Type B pancreatic cell (in vitro differentiated cells): ENCODE data around the gene HOXB7. TPM values are rescaled to one million over a fixed set of nuclear protein-coding genes. Genes with fewer than 3 reads are reported as not detected.

ENCODE experiments used
- DNase-seq: peaks from one replicate; pipeline ENCODE4 v3.0.0; 2021; ENCODE audit warnings: mixed read lengths; ENCODE audit not compliant: unreplicated experiment; ENCODE audit errors: extremely low spot score
- H3K27ac Mint-ChIP-seq: 2 replicates; pipeline ENCODE4 v1.8.0; 2021; ENCODE audit warnings: mild to moderate bottlenecking, mixed read lengths
- H3K27me3 Mint-ChIP-seq: 2 replicates; pipeline ENCODE4 v1.8.0; 2021; ENCODE audit warnings: mixed read lengths
- H3K36me3 Mint-ChIP-seq: 2 replicates; pipeline ENCODE4 v1.8.0; 2021; ENCODE audit warnings: mixed read lengths
- H3K4me1 Mint-ChIP-seq: one replicate; pipeline ENCODE4 v1.8.0; 2021; ENCODE audit warnings: mixed read lengths; ENCODE audit not compliant: unreplicated experiment
- H3K4me3 Mint-ChIP-seq: 2 replicates; pipeline ENCODE4 v1.8.0; 2021; ENCODE audit warnings: mild to moderate bottlenecking, mixed read lengths
- H3K9me3 Mint-ChIP-seq: 2 replicates; pipeline ENCODE4 v1.8.0; 2021; ENCODE audit warnings: mixed read lengths
- total RNA-seq: library from RNA; stranded (reverse); gene quantifications from 2 replicates; pipeline ENCODE4 v1.2.1, GENCODE V29; 2021; ENCODE audit warnings: low replicate concordance
- TF ChIP-seq, protein P1 (sequence below): fragments of 200-600 bp; sonication (generic); conservative IDR thresholded peaks from 2 replicates; pipeline ENCODE4 v1.5.0; 2021; ENCODE audit warnings: antibody characterized with exemption, mild to moderate bottlenecking

Gene HOXB7
- total RNA-seq, 1 donor from 2014 or later = 9.8 TPM

DNA sequence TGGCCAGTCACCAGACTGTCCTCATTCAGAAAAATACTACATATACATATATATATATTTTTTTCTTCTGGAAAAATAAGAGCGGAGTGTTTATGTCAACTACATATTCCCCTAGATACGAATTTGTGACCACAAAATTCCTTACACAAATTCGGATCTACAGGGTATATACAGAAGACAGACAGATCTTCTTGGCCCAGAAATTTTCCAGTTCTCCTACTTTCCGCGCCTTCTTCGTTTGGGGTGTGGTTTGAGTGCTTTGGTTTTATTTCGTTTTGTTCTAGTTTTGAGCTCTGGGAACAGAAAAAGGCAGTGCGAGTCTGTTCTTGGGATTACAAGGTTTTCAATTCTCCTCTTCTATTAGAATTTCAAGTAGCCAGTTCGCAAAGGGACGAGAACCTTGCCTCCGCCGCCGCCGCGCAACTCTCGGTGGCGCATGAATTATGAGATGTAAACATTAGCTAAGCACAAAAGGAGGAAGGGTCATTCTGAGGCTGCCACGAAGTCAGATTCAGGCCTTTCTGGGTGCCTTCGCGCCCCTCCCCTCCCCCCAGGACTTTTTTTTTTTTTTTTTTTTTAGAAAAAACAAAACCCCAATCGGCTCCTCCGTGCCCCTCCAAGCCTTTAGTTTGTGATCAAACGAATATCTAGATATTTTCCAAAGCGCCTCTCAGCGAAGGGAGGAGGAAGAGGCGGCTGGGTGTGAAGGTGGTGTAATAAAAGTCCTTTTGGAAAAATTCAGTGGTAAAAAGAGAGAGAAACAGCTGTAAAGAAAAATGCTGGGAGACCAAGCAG, 30.9 kb downstream of the HOXB7 start:
- TF ChIP-seq, protein P1, sequence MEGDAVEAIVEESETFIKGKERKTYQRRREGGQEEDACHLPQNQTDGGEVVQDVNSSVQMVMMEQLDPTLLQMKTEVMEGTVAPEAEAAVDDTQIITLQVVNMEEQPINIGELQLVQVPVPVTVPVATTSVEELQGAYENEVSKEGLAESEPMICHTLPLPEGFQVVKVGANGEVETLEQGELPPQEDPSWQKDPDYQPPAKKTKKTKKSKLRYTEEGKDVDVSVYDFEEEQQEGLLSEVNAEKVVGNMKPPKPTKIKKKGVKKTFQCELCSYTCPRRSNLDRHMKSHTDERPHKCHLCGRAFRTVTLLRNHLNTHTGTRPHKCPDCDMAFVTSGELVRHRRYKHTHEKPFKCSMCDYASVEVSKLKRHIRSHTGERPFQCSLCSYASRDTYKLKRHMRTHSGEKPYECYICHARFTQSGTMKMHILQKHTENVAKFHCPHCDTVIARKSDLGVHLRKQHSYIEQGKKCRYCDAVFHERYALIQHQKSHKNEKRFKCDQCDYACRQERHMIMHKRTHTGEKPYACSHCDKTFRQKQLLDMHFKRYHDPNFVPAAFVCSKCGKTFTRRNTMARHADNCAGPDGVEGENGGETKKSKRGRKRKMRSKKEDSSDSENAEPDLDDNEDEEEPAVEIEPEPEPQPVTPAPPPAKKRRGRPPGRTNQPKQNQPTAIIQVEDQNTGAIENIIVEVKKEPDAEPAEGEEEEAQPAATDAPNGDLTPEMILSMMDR = no peak
- Mint-ChIP-seq H3K27ac (peak overlapping the region; percentile 97), H3K4me3 (peak overlapping the region; percentile 91), H3K4me1 (peaks cover 42% of the 10 kb centered on the region), H3K9me3 (no peaks in the 10 kb centered on the region), H3K27me3 (peaks cover 76% of the 10 kb centered on the region), H3K36me3 (peaks cover 19% of the 10 kb centered on the region)
- no peak for DNase-seq

DNA sequence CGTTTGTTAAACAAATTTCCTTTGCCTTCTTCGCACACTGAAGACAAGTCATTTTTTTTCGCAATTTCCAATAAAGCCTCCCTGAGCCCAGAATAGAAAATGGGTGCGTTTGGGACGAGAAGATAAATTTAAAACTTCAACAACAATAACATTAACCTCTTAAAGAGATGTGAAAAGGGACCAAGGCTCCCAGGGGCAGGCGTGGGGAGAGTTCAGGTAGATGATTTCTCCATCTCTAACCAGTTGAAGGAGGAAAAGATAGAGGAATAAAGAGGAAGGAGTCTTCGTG, 31.4 kb downstream of the HOXB7 start:
- no peak for DNase-seq
- Mint-ChIP-seq H3K36me3 (peaks cover 18% of the 10 kb centered on the region), H3K9me3 (no peaks in the 10 kb centered on the region), H3K4me3 (peak overlapping the region; percentile 91), H3K4me1 (peaks cover 37% of the 10 kb centered on the region), H3K27me3 (peaks cover 76% of the 10 kb centered on the region), H3K27ac (peak overlapping the region; percentile 97)
- TF ChIP-seq, protein P1 = no peak

DNA sequence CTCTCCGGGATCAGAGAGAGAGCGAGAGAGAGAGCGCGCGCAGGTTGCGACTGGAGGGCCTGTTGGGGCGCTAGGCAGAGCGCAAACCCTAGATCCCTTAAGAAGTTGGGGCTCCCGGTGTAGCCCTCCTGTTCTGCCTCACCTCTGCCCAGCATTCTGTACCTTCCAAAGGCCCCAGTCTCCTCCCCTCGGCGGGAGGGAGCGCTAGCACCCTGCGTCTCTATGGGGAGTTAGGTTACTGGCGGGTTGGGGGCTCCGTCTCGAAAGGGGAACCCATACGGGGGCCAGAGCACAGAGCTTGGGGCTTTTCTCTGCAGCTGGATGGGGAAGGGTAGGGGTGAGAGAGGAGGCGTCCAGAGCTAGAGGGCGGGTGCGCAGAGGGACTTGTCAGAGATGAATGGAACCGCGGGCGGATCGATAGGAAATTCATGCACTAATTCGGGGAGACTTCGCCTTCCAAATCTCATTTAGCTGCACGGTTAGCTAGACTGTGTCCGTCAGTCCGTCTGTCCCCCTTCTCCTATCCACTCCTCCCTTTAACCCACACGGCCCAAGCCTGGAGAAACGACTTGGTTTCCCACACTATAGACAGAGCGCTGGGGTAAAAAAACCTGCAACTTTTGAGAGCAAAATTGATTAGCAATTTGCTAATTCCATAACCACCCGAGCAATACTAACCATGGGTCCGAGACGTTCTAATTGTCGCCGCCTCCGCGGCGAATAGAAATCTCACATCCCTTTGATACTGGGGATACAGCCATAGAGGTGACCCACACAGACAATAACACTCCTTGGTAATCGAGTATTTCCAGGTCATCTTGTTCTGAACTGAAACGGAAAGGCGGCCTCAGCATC, 32.0 kb downstream of the HOXB7 start:
- Mint-ChIP-seq H3K27ac (peak overlapping the region; percentile 97), H3K4me1 (peaks cover 37% of the 10 kb centered on the region), H3K4me3 (peak overlapping the region; percentile 91), H3K27me3 (peaks cover 74% of the 10 kb centered on the region), H3K9me3 (no peaks in the 10 kb centered on the region), H3K36me3 (peaks cover 14% of the 10 kb centered on the region)
- DNase-seq = no peak
- TF ChIP-seq, protein P1 = no peak

DNA sequence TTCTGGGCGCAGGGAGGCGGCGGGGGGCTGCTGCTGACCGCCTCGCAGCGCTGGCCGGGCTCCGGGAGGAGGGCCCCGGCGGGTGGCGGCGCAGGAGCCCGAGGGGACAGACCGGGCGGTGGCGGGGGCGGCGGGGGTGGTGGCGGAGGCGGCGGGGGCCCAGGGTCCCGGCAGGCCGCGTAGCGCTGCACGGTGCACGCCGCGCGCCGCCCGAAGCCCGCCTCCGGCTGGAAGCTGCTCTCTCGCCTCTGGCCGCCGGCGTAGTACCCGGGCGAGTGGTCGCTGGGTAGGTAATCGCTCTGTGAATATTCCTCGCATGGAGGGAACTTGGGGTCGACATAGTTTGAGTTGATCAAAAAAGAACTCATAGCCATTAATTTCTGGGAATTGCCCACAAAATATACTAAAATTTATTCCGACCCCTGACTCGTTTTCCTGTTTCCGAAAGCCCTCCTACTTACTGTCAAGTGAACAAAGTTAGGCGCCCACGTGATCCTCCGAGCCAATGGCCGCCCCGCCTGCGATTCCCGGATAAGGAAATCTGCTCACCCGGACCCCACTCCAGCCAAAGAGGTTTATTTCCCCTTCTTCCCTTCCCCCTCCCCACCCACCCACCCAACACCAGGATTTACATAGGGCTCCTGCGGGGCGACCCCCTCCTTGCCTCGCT, 32.7 kb downstream of the HOXB7 start, which contains the start of gene HOXB4:
Gene HOXB4 (minus strand): TSS at position 405 of the 670 bp plus-strand sequence. CDS start 31 bp downstream, at position 374.
- TF ChIP-seq, protein P1 = no peak
- Mint-ChIP-seq H3K9me3 (no peaks in the 10 kb centered on the region), H3K27me3 (peaks cover 72% of the 10 kb centered on the region), H3K27ac (peak within 1 kb of the TSS; percentile 97), H3K4me3 (peak within 1 kb of the TSS; percentile 91), H3K4me1 (peaks cover 39% of the 10 kb centered on the region), H3K36me3 (peaks cover 18% of the 10 kb centered on the region)
- DNase-seq = no peak

DNA sequence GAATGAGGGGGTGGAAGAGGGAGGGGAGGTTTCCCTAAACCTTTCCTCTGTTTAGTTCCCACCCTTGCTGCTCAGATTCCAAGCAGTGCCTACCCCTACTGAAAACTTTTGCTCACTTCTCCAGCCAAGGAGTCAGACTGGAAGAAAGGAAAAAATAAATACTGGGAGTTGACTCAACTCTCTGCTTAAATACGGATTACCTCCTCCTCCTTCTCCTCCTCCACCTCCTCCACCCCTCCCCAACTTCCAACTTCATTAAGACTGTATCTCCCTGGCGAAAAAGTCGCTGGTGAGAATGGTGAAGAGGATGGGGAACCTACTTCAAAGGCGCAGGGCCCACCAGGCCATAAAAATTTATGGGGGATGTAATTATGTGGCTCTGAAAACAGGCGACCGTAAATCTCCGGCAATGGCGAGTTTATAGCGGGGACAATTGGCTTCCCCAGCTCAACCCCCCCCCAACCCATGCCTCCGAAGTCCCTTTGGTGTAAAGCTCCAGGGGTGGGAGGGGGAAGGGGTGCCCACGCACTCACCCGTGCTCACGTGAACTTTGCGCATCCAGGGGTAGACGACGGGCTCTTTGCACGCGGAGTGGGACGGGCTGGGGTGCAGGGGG, 33.4 kb downstream of the HOXB7 start:
- H3K9me3 Mint-ChIP-seq = no peaks in the 10 kb centered on the region
- H3K4me3 Mint-ChIP-seq = no peak overlapping the region
- peaks cover 18% of the 10 kb centered on the region for H3K36me3 Mint-ChIP-seq
- peaks cover 70% of the 10 kb centered on the region for H3K27me3 Mint-ChIP-seq
- H3K4me1 Mint-ChIP-seq = peaks cover 37% of the 10 kb centered on the region
- no peak for DNase-seq
- H3K27ac Mint-ChIP-seq = no peak overlapping the region
- TF ChIP-seq, protein P1 = no peak
